HG02840 (cell line): ENCODE data around the gene ATP8A1.

Source experiments
- ATAC-seq: cut with Tn5 transposase; IDR thresholded peaks from one replicate; pipeline ENCODE4 v1.9.1; 2021; ENCODE audit warnings: mild to moderate bottlenecking, moderate library complexity, moderate number of reproducible peaks; ENCODE audit not compliant: unreplicated experiment, low FRiP score

The ATP8A1 gene

DNA sequence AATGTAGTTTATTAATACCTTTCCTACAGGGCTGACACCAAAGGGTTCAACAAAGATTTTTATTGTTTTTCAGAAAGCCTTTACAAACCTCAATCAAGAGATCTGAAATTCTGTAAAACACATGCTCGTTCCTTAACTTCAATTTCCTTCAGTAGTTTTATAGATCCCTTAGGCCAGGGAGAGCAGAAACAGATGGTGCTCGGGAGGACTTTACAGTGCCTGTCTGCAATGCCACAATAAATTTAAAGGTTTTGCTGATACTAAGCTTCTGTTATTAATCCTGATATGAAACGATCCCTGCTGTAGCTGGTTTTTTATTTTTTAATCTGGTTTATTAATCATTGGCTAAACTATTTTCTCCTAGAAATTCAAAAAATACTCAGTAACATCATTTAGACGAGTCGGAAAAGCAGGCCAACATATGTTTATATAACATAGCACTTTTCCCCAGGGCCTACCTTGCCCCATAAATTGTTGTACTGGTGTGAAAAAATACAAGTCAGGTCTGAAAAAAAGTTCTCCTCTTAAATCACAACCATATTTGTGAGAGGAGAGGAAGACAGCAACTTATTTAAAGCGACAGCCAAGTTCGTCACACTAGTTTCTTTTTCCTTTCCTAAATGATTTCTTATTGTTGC lies 219.9 kb downstream of the ATP8A1 start:
- no peak for ATAC-seq

DNA sequence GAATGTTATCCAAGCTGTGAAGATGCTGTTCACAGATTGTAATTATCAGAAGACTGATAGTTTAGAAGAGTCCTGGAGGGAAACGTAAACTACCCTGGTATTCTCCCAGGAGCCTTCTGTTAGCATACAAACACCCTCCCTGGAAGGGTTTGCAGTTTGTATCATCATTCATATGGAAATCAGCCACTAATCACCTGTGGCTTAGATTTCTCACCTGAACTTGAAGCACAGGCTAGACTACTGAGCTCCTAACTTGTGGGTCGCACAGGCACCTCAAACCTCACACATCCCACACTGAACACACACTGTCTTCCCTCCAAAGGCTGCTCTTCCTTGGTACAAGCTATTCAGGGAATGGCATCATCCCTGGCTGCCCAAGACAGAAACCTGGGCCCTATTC lies 228.9 kb downstream of the ATP8A1 start:
- no peak for ATAC-seq

DNA sequence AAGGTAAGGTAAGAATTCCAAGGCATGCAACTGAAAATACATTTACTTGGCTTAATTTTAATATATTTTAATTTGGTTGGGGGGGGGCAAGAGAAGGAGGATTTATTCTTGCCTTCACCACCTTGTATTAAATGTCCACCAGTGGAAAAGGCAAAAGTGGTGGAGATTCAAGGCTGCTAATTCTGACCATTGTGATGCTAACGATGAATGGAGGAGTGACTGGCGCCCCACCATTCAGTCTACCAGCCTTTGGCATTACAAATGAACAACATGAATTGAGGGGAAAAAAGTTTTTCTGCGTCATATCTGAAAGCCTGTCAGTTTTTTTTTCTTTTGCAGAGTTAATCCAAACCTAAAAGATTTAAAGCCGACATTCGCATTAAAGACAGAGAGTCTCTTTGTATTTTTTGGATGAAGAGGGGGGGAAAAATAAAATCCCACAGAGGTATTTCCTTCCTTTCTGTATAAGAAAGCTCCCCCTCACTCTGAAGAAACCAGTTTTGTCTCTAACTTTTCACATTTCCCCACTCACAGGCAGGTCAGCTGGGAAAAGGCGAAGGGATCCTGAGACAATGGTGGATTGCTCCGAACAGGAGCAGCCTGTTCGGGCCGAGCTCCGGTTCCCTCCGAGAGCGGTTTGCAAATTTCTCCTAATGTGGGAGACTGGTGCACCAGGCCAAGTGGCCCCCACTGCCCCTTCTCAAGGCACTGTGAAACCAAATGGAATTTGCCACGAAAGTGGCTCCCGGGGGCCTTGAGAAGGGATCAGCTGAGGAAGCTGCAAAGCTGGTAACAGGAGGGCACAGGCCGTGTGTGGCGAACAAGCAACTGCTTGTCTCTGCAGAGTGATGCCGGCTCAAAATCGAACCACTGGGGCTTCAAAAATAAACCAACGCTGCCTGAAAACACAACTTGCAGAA lies 231.5 kb downstream of the ATP8A1 start:
- ATAC-seq = no peak

DNA sequence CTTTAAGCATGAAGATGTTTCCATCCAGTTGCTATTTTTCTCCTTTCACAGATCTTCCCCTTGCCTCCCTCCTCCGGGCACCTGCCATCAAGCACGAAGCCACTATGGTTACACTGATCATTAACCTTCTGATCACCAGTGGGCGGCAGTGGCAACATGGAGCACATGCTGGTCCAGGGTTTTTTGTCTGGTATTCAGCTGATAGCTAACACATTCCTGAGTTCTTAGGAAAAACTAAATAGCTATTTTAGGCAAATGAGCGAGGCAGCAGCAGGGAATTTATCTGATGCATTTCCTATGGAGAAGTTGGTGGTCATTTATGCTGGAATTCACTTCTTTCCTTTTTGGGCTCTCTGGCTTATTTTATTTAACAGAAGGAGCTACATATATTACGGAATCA lies 236.8 kb downstream of the ATP8A1 start:
- ATAC-seq = no peak

DNA sequence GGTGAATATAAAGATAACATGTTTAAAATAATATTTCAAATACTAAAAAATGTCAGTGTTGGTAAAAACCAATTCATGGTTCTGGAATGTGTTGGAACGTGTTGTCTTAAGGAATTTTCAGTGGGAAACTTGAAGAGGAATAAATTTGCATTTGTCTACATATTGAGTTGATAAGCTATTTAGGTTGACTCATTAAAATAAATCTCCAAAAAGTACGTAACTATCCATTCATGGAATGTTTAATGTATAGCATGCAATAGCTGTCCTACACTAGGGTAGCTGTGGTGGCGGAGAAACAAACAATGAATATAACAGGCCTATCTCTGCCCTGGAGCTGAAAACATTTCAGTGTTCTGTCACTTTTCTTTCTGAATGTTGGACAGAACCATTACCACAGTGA lies 239.4 kb downstream of the ATP8A1 start:
- no peak for ATAC-seq

DNA sequence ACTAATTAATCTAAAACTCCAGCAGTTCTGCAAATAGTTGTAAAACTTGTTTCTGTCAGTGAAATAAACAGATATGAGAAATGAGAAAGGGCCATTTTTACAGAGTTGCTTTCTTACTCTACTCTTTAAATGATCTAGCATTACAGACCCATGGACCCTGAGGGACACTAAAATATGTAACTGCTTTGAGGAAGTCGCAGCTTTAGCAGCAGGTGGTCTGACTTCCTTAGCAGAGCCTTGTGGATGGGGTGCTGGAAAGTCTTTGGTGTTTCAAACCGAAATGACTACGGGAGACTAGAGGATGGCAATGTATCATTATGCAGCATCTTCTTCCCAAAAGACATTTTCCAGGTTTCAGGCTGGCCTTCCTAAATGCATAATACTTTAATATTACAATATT lies 240.9 kb downstream of the ATP8A1 start:
- no peak for ATAC-seq

DNA sequence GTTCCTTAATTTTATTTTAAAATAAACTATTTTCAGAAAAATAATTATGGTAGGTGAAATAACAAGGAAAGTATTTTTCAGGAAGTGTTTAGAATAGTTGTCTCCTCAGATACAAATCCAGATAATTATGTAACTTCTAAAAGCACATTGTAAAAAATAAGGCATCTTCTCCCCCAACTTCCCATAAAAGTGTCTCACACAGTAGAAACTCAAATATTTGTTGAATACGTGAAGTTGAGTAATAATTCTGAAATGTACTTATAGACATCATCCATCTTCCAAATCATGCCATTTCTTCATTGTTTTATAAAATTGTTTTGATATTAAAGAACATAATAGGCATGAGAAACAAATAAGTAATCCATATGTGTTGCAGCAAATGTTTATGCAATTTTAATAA lies 241.6 kb downstream of the ATP8A1 start:
- no peak for ATAC-seq

DNA sequence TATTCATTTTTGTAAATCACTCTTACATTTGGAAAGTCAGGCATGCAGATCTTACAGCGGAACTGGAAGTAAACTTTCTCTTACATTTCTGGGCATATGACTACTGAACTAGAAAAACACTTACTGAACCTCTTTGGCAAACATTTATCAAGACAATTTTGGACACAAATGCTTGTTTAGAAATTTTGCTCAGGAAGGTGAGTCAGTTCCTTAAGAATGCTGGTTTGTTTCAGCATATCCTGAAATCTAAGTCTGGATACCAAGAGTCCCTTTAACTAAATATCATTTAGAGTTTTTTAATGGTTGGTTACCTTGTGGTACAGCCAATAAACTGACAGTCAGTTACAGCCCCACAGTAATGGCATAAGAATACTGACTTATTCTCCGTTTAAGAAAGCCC lies 244.7 kb downstream of the ATP8A1 start:
- ATAC-seq = no peak

DNA sequence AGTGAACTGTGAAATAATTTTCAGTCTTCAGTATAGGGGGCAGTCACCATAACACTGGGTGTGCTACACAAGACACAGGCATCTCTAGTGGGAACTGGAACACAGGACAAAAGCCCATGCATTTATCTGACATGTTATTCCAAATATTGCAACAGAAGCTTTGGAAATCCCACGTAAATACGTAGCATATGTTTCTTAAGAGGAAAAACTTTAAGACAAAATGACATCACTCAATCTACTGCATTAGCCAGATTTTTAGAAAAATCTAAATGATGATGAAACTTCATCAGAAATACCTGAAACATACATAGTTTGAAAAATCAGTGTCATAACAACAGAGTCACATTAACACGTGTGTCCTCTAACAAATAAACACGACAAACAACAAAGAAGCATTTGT lies 245.1 kb downstream of the ATP8A1 start:
- ATAC-seq = no peak

DNA sequence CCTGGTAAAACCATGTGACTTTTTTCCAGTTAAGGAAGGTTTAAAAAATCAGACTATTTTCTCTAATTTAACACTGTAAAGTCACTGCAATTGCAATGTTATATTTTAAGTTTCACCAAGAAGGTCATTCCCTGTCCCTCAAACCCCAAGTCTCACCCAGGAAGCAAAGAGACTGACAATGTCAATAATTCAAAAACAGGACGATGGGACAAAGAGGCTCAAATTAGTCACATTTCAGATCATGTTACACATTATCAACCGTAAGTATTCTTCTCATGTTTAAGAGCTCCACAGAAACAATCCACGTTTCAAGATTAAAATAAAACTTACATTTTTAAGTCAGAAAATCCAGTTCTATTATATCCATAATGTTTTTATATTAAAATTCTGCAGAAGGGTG lies 246.5 kb downstream of the ATP8A1 start:
- ATAC-seq = no peak

DNA sequence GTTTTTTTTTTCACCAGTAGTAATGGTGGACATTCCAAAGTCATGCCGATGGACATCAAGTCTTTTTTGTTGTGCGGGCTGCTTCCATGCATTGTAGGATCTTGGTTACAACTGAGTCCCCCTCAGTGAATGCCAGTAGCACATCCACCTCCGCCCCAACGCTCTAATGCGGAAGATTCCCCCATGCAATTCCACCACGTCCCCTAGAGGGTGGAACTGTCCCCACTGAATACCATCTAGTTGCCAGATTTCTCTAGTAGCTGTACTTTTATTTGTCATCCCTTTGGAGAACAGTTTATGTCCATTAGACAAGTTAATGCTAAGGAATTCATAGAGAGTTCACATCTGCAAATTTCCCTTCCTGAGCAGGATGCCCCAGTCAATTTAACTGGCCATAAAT lies 252.9 kb downstream of the ATP8A1 start:
- ATAC-seq = no peak

DNA sequence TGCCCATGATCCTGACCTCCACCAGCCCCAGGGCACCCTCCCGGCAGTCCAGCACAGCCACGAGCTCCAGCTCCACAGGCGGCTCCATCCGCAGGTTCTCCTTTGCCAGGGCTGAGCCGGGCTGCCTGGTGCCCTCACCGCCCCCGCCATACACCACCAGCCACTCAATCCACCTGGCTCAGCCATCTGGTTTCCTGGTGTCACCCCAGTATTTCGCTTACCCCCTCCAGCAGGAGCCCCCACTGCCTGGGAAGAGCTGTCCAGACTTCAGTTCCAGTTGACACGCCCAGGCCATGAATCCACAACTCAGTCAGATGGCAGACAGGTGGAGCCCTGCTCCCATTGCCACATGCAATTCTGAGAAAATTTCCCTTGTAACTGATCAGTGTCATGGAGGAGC lies 255.7 kb downstream of the ATP8A1 start:
- ATAC-seq = no peak

DNA sequence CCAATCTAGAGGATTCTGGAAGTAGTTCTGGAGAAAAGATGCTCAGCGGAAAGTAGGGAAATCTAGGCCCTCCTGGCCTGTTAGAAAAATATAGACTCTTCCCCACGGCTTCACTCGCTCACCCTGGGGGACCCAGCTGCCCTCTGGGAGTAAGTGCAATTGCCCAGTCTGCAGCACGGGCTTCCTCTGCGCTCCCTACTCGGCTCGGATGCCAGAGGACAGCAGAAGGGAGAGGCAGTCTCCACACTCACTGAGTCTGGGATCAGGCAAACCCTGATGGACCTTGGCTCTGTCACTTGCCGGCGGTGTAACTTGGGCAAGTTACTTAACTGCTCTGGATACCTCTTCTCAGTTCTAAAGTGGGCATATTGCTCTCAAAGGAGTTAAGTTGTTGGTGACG lies 257.5 kb downstream of the ATP8A1 start:
- no peak for ATAC-seq

DNA sequence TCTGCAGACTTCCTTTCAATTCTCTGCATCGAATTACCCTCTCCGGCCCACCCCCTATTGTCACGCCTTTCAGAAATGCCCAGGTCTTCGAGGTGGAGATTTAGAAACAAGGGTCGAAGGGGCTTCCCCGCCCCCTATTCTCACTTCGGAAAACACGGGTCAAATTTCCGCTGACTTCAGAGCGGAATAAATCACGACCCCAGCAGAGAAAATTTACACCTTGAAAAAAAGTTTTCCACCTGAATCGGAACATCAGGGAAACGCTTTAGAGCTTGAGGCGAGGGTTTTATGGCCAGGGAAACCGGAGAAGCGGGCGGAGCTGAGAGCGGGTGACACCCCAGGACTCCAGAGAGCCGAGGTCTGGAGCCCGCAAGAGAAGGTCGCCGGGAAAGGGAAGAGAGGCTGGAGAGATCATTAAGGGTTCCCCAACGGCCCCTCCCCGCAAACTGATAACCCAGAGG lies 258.0 kb downstream of the ATP8A1 start:
- ATAC-seq = no peak

DNA sequence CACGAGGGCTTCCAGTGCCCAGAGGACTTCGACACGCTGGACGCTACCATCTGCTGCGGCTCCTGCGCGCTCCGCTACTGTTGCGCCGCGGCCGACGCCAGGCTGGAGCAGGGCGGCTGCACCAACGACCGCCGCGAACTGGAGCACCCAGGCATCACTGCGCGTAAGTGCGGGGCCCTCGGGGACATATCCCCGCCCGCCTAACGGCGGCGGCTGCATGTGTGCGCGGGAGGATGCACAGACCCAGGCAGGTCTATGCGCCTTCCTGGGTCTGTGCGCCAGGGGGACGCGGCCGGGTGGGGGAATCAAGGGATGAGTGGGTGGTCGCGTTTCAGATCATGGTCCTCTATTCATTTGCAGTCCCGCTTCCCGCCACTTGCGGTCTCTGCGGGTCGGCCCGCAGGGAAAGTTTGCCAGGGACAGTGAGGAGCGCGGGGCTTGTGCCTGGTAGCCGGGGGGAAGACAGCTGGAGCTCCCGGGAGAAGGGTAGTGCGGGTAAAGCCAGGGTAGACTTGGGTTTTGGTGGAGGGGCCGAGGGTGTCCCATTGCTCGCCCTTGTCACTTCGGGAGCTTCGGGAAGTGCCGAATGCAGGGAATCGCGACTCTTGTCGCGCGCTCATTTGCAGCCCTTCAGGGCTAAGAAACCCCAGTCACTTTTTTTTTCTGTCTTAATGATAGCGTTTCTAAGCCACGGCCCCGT lies 258.6 kb downstream of the ATP8A1 start:
- peak; percentile 48 for ATAC-seq

DNA sequence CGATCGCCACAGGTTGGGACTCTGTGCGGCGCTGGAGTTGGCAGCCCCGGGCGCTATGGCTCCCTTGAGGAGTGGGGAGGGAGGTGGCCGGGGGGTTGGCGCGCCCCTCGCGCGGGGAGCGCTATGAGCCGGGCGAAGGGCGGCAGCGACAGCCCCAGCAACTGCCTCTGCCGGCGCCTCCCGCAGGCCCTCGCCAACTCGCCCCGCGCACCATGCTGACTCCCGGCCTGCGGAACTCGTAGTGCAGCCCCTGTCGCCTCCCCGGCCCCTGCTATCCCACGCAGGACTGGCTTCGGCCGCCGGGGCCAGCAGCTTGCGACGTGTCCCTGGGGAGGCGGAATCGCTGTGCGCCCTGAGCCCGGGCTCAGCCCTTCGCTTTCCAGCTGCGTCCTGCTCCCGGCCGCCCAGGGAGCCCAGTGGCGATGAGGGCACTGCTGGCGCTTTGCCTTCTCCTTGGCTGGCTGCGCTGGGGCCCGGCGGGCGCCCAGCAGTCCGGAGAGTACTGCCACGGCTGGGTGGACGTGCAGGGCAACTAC lies 259.2 kb downstream of the ATP8A1 start:
- ATAC-seq = peak; percentile 26

DNA sequence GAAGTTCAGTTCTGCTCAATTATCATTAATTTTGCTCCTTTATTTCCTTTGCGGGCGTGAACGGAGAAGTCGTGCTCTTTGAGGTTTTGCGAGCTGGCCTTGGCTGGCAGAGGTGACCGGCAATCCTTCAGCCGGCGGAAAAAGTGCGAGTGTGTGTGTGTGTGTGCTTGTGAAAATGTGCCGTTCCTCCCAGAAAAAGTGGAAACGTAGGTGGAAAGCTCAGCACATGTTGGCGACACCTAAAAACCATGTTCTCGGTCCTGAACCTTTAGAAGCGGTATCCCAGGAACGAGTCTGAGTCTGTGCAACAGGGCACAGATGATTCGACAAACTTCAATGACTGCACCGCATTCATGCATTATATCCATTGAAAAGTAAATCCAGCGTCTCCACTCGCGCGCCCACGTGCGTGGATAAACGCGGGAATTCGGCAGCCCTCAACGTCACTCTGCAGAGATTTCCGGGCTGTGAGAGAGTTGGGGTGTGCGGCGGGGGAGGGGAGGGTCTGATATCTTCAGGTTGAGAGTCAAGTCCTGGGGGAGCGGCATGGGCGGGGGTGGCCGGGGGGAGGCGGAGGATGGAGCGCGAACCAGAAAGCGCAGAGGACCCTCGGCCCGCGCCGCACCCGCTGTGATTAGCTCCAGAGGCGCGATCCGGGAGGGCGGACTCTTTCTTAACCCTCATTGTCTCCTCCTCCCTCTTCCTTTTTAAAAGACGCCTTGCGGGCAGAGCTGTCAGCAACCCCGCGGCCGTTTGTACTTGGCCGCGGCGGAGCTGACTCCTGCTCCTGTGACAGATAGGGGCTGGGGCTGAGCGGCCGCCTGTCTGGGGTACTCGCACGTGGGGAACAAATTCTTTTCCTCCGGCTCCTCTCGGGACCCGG lies 259.9 kb downstream of the ATP8A1 start, which contains the start of gene SHISA3:
Gene SHISA3, plus strand, starts transcription at position 737 of the 883 bp plus-strand sequence. CDS start 569 bp downstream, outside the sequence.
- peak; percentile 26 for ATAC-seq

DNA sequence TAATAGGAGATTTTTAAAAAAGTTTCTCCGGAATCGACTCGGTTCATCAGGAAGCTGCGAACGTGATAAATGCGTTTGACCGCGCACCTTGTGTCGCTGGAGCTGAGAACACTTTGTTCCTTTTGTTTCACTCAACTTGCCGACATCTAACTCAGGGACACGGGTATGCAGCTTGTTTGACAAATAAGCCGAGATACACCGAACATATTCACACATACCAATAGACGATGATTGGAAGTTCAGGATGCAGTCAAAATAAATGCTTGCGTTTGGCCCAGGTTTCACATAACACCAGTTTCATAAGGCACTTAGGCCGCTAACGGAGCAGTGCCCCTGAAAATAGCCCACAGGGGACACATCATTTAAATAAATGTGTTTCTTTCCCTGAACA lies 260.5 kb downstream of the ATP8A1 start:
- ATAC-seq = no peak

DNA sequence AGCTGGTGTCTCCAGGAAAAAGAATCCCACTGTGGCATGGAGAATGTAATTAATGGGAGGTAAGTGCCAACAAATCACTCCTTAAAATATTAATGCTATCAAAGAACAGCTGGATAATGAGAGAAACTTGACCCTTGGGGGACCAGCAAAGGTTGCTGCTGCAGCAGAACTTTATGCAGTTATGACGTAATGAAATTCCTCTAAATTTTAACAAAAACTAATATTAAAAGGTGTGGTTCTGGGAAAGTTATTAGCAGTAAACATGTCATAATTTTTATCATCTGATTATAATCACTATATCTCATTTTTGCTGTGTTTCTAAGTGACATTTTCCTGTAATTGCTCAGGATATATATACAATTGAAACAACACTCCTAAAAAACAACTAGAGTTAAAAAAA lies 261.3 kb downstream of the ATP8A1 start:
- ATAC-seq = no peak

DNA sequence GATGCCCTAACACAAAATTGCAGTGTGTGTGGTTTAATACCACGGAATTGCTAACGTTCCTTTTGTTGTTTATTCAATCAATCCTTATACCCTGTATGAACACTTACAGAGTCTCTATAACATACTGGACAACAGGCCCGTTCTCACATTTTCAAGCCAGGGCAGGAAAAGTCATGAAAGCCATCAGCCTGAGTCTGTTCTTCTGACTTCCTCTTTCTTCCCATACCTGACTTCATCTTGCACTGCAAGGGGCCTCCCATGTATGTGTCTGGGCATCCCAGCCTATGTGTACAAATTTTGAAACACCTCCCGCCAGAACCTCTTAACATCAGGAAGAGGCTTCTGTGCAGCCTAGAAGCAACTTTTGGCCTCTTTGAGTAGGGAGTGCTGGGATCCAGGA lies 264.5 kb downstream of the ATP8A1 start:
- no peak for ATAC-seq
